ENCODE data around the gene MSRB2.

Gene MSRB2

GRCh38 chr10:23116486-23117205, 21.3 kb downstream of the MSRB2 start:
- TF ChIP-seq EZH2 (IDR thresholded peaks at IDR 0.05) (no peak), POLR2AphosphoS5 (IDR thresholded peaks at IDR 0.05; ENCODE audit: borderline replicate concordance, low read depth, low read length) (no peak), FOXP2 (optimal IDR thresholded peaks at IDR 0.05; ENCODE audit: control extremely low read depth, extremely low read length, insufficient read depth) (no peak)
- no peak for DNase-seq (ENCODE audit: low read depth, low spot score)
- no peak overlapping the region for H3K27ac ChIP-seq

GRCh38 chr10:23120001-23120934, 24.9 kb downstream of the MSRB2 start:
- DNase-seq (ENCODE audit: low read depth, low spot score) = no peak
- no peaks in the 10 kb centered on the region for H3K36me3 ChIP-seq (ENCODE audit: insufficient read depth, low read length)
- no peak for TF ChIP-seq FOXP2 (optimal IDR thresholded peaks at IDR 0.05; ENCODE audit: control extremely low read depth, extremely low read length, insufficient read depth)
- TF ChIP-seq POLR2AphosphoS5 (IDR thresholded peaks at IDR 0.05; ENCODE audit: borderline replicate concordance, low read depth, low read length) = no peak
- no peak for TF ChIP-seq EZH2 (IDR thresholded peaks at IDR 0.05)
- H3K9ac ChIP-seq (ENCODE audit: insufficient read length) = no peak overlapping the region
- no peak overlapping the region for H3K27ac ChIP-seq
- H3K9me3 ChIP-seq (ENCODE audit: low read depth, low read length) = no peaks in the 10 kb centered on the region
- H3K4me3 ChIP-seq = no peak overlapping the region

More at GRCh38 chr10:23116486-23117205, 21.3 kb downstream of the MSRB2 start:
- no peak overlapping the region for H3K9ac ChIP-seq (ENCODE audit: insufficient read length)
- H3K9me3 ChIP-seq (ENCODE audit: low read depth, low read length) = no peaks in the 10 kb centered on the region
- no peak overlapping the region for H3K4me3 ChIP-seq
- no peaks in the 10 kb centered on the region for H3K36me3 ChIP-seq (ENCODE audit: insufficient read depth, low read length)

- no peaks in the 10 kb centered on the region for H3K36me3 ChIP-seq (ENCODE audit: insufficient read depth, low read length)
- no peak overlapping the region for H3K9ac ChIP-seq (ENCODE audit: insufficient read length)
- H3K9me3 ChIP-seq (ENCODE audit: low read depth, low read length) = no peaks in the 10 kb centered on the region
- no peak for DNase-seq (ENCODE audit: low read depth, low spot score)
- H3K4me3 ChIP-seq = no peak overlapping the region
- no peak for TF ChIP-seq POLR2AphosphoS5 (IDR thresholded peaks at IDR 0.05; ENCODE audit: borderline replicate concordance, low read depth, low read length)
- TF ChIP-seq FOXP2 (optimal IDR thresholded peaks at IDR 0.05; ENCODE audit: control extremely low read depth, extremely low read length, insufficient read depth) = no peak
- no peak for TF ChIP-seq EZH2 (IDR thresholded peaks at IDR 0.05)
- no peak overlapping the region for H3K27ac ChIP-seq
Measured at GRCh38 chr10:23121135-23121534, 25.8 kb downstream of the MSRB2 start.

- Histone ChIP-seq H3K27ac (no peak overlapping the region), H3K9me3 (ENCODE audit: low read depth, low read length) (no peaks in the 10 kb centered on the region), H3K36me3 (ENCODE audit: insufficient read depth, low read length) (no peaks in the 10 kb centered on the region), H3K9ac (ENCODE audit: insufficient read length) (no peak overlapping the region), H3K4me3 (no peak overlapping the region)
- no peak for DNase-seq (ENCODE audit: low read depth, low spot score)
- no peak for TF ChIP-seq EZH2 (IDR thresholded peaks at IDR 0.05)
- TF ChIP-seq POLR2AphosphoS5 (IDR thresholded peaks at IDR 0.05; ENCODE audit: borderline replicate concordance, low read depth, low read length) = no peak
- TF ChIP-seq FOXP2 (optimal IDR thresholded peaks at IDR 0.05; ENCODE audit: control extremely low read depth, extremely low read length, insufficient read depth) = no peak
Measured at GRCh38 chr10:23136462-23136861, 41.1 kb downstream of the MSRB2 start.

GRCh38 chr10:23139677-23140076, 44.3 kb downstream of the MSRB2 start:
- H3K9ac ChIP-seq (ENCODE audit: insufficient read length) = no peak overlapping the region
- H3K9me3 ChIP-seq (ENCODE audit: low read depth, low read length) = no peaks in the 10 kb centered on the region
- no peaks in the 10 kb centered on the region for H3K36me3 ChIP-seq (ENCODE audit: insufficient read depth, low read length)
- no peak overlapping the region for H3K4me3 ChIP-seq
- DNase-seq (ENCODE audit: low read depth, low spot score) = no peak
- H3K27ac ChIP-seq = no peak overlapping the region
- TF ChIP-seq FOXP2 (optimal IDR thresholded peaks at IDR 0.05; ENCODE audit: control extremely low read depth, extremely low read length, insufficient read depth) = no peak
- TF ChIP-seq POLR2AphosphoS5 (IDR thresholded peaks at IDR 0.05; ENCODE audit: borderline replicate concordance, low read depth, low read length) = no peak
- TF ChIP-seq EZH2 (IDR thresholded peaks at IDR 0.05) = no peak

GRCh38 chr10:23141995-23142394, 46.6 kb downstream of the MSRB2 start:
- no peak overlapping the region for H3K9ac ChIP-seq (ENCODE audit: insufficient read length)
- no peak overlapping the region for H3K4me3 ChIP-seq
- TF ChIP-seq FOXP2 (optimal IDR thresholded peaks at IDR 0.05; ENCODE audit: control extremely low read depth, extremely low read length, insufficient read depth) (no peak), EZH2 (IDR thresholded peaks at IDR 0.05) (no peak)
- no peaks in the 10 kb centered on the region for H3K36me3 ChIP-seq (ENCODE audit: insufficient read depth, low read length)
- H3K9me3 ChIP-seq (ENCODE audit: low read depth, low read length) = no peaks in the 10 kb centered on the region
- DNase-seq (ENCODE audit: low read depth, low spot score) = no peak
- H3K27ac ChIP-seq = no peak overlapping the region

- H3K9me3 ChIP-seq (ENCODE audit: low read depth, low read length) = no peaks in the 10 kb centered on the region
- TF ChIP-seq FOXP2 (optimal IDR thresholded peaks at IDR 0.05; ENCODE audit: control extremely low read depth, extremely low read length, insufficient read depth) (no peak), POLR2AphosphoS5 (IDR thresholded peaks at IDR 0.05; ENCODE audit: borderline replicate concordance, low read depth, low read length) (no peak), EZH2 (IDR thresholded peaks at IDR 0.05) (no peak)
- no peak overlapping the region for H3K4me3 ChIP-seq
- no peak for DNase-seq (ENCODE audit: low read depth, low spot score)
- no peaks in the 10 kb centered on the region for H3K36me3 ChIP-seq (ENCODE audit: insufficient read depth, low read length)
- H3K27ac ChIP-seq = no peak overlapping the region
- H3K9ac ChIP-seq (ENCODE audit: insufficient read length) = no peak overlapping the region
Measured at GRCh38 chr10:23146258-23146657, 50.9 kb downstream of the MSRB2 start.

- no peak overlapping the region for H3K9ac ChIP-seq (ENCODE audit: insufficient read length)
- no peak for DNase-seq (ENCODE audit: low read depth, low spot score)
- TF ChIP-seq POLR2AphosphoS5 (IDR thresholded peaks at IDR 0.05; ENCODE audit: borderline replicate concordance, low read depth, low read length) (no peak), EZH2 (IDR thresholded peaks at IDR 0.05) (no peak), FOXP2 (optimal IDR thresholded peaks at IDR 0.05; ENCODE audit: control extremely low read depth, extremely low read length, insufficient read depth) (no peak)
Measured at GRCh38 chr10:23147035-23147434, 51.7 kb downstream of the MSRB2 start.

More at GRCh38 chr10:23147035-23147434, 51.7 kb downstream of the MSRB2 start:
- no peak overlapping the region for H3K27ac ChIP-seq
- no peaks in the 10 kb centered on the region for H3K9me3 ChIP-seq (ENCODE audit: low read depth, low read length)
- no peaks in the 10 kb centered on the region for H3K36me3 ChIP-seq (ENCODE audit: insufficient read depth, low read length)
- no peak overlapping the region for H3K4me3 ChIP-seq

Data from SK-N-MC (cell line).